HepG2 (cell line): ENCODE measurements around the gene HMGN4. TPM values are rescaled to one million over a fixed set of nuclear protein-coding genes. Genes with fewer than 3 reads are reported as not detected.

Source experiments
- DNMT3B ChIP-seq: conservative IDR thresholded peaks from 2 replicates; pipeline ENCODE4 v1.6.1; 2016; ENCODE audit warnings: missing biosample characterization, control low read depth
- EEA1 ChIP-seq: sonication (generic); formaldehyde crosslinking; IDR thresholded peaks from 2 replicates; pipeline ENCODE4 v1.5.1; 2020; ENCODE audit warnings: mild to moderate bottlenecking, missing genetic modification reagents, borderline replicate concordance
- FOXK2 ChIP-seq: fragments of 450-650 bp; IDR thresholded peaks from 2 replicates; pipeline ENCODE4 v1.6.1; 2016
- GABPB1 ChIP-seq: IDR thresholded peaks from 2 replicates; pipeline ENCODE4 v1.6.1; 2016; ENCODE audit warnings: mild to moderate bottlenecking, missing genetic modification reagents, moderate library complexity, missing compliant biosample characterization
- GATAD2A ChIP-seq: IDR thresholded peaks from 2 replicates; pipeline ENCODE4 v1.6.1; 2016
- MAZ ChIP-seq, 2 experiments: sonication (generic) in 1 of 2; formaldehyde crosslinking in 1 of 2; IDR thresholded peaks; 2 replicates each; pipeline versions ENCODE4 v1.5.0 to v1.6.1; 2012 to 2020; ENCODE audit warnings: low read depth in 2 of 2, mild to moderate bottlenecking in 2 of 2, borderline replicate concordance in 1 of 2, improper control_type of control experiment in 1 of 2, low read length in 1 of 2, missing genetic modification reagents in 1 of 2, moderate library complexity in 1 of 2
- PAX8 ChIP-seq: sonication (generic); formaldehyde crosslinking; IDR thresholded peaks from 2 replicates; pipeline ENCODE4 v1.8.0; 2022; ENCODE audit warnings: mild to moderate bottlenecking, missing genetic modification reagents, borderline replicate concordance
- PHF20 ChIP-seq: sonication (generic); formaldehyde crosslinking; IDR thresholded peaks from 2 replicates; pipeline ENCODE4 v1.5.0; 2020; ENCODE audit warnings: mild to moderate bottlenecking, missing genetic modification reagents
- ZNF143 ChIP-seq: sonication (generic); formaldehyde crosslinking; IDR thresholded peaks from 2 replicates; pipeline ENCODE4 v1.4.0; 2020; ENCODE audit warnings: missing genetic modification reagents
- ZNF230 ChIP-seq: sonication (generic); formaldehyde crosslinking; IDR thresholded peaks from 2 replicates; pipeline ENCODE4 v1.4.0; 2020; ENCODE audit warnings: mild to moderate bottlenecking, missing genetic modification reagents
- ZNF615 ChIP-seq: sonication (generic); formaldehyde crosslinking; IDR thresholded peaks from 2 replicates; pipeline ENCODE4 v1.5.0; 2020; ENCODE audit warnings: mild to moderate bottlenecking, missing genetic modification reagents, borderline replicate concordance
- ZNF670 ChIP-seq: sonication (generic); formaldehyde crosslinking; IDR thresholded peaks from 2 replicates; pipeline ENCODE4 v1.8.0; 2022; ENCODE audit warnings: mild to moderate bottlenecking, missing genetic modification reagents, borderline replicate concordance
- ZNF766 ChIP-seq: sonication (generic); formaldehyde crosslinking; IDR thresholded peaks from 2 replicates; pipeline ENCODE4 v1.5.0; 2020; ENCODE audit warnings: missing genetic modification reagents, borderline replicate concordance
- polyA plus RNA-seq, 8 experiments: library from polyadenylated mRNA; depleted of rRNA in 3 of 8; stranded (reverse) in 7 of 8; unstranded in 1 of 8; fragments of >200 nt; fragmentation: Illumina TruSeq in 4 of 8; extraction: Trizol in 4 of 8; gene quantifications; 2 replicates each; pipeline versions ENCODE4 v1.2.1 to v1.2.3, GENCODE V29; 2011 to 2016; ENCODE audit warnings: low read depth in 4 of 8, missing spikeins in 1 of 8, mixed read lengths in 1 of 8; ENCODE audit not compliant: insufficient read depth in 1 of 8
- total RNA-seq, 5 experiments: library from RNA; depleted of rRNA; stranded (reverse); fragments of >200 nt; fragmentation: Illumina TruSeq; extraction: Trizol; gene quantifications; 2 replicates each; pipeline ENCODE4 v1.2.3, GENCODE V29; 2016; ENCODE audit warnings: low read depth in 1 of 5
- TF ChIP-seq, protein P1 (sequence below): sonication (generic); formaldehyde crosslinking; IDR thresholded peaks from 2 replicates; pipeline ENCODE4 v1.4.0; 2020; ENCODE audit warnings: missing genetic modification reagents, borderline replicate concordance
- TF ChIP-seq, protein P2 (sequence below): sonication (generic); formaldehyde crosslinking; IDR thresholded peaks from 2 replicates; pipeline ENCODE4 v1.4.0; 2020; ENCODE audit warnings: mild to moderate bottlenecking, missing genetic modification reagents
- TF ChIP-seq, protein P3 (sequence below): sonication (generic); formaldehyde crosslinking; IDR thresholded peaks from 2 replicates; pipeline ENCODE4 v1.4.0; 2020; ENCODE audit warnings: missing genetic modification reagents
- TF ChIP-seq, protein P4 (sequence below): sonication (generic); formaldehyde crosslinking; IDR thresholded peaks from 2 replicates; pipeline ENCODE4 v1.9.0; 2022; ENCODE audit warnings: missing genetic modification reagents, mild to moderate bottlenecking, borderline replicate concordance
- TF ChIP-seq, protein P5 (sequence below): sonication (generic); formaldehyde crosslinking; IDR thresholded peaks from 2 replicates; pipeline ENCODE4 v1.5.0; 2020; ENCODE audit warnings: mild to moderate bottlenecking, missing genetic modification reagents, borderline replicate concordance

HMGN4 gene
- total and polyA plus RNA-seq, 2 of the 13 experiments (the other 11 are each of a cell fraction or from before 2014, with no cell fraction given), result 39.9 to 52.1 TPM

DNA sequence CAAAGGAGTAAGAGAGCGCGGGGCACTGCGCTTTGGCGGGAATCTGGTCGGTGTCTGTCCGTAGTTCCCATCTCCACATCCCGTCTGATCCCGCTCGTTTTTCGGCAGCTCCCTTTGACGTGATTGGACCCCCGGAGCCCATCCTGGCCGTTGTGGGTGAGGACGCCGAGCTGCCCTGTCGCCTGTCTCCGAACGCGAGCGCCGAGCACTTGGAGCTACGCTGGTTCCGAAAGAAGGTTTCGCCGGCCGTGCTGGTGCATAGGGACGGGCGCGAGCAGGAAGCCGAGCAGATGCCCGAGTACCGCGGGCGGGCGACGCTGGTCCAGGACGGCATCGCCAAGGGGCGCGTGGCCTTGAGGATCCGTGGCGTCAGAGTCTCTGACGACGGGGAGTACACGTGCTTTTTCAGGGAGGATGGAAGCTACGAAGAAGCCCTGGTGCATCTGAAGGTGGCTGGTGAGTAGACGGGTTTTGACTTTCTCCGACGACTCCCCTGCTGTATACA is 36.6 kb upstream of the HMGN4 start (continued):
- TF ChIP-seq, protein P1, sequence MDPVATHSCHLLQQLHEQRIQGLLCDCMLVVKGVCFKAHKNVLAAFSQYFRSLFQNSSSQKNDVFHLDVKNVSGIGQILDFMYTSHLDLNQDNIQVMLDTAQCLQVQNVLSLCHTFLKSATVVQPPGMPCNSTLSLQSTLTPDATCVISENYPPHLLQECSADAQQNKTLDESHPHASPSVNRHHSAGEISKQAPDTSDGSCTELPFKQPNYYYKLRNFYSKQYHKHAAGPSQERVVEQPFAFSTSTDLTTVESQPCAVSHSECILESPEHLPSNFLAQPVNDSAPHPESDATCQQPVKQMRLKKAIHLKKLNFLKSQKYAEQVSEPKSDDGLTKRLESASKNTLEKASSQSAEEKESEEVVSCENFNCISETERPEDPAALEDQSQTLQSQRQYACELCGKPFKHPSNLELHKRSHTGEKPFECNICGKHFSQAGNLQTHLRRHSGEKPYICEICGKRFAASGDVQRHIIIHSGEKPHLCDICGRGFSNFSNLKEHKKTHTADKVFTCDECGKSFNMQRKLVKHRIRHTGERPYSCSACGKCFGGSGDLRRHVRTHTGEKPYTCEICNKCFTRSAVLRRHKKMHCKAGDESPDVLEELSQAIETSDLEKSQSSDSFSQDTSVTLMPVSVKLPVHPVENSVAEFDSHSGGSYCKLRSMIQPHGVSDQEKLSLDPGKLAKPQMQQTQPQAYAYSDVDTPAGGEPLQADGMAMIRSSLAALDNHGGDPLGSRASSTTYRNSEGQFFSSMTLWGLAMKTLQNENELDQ (CRISPR knock-in tag), result no peak
- TF ChIP-seq, protein P2, sequence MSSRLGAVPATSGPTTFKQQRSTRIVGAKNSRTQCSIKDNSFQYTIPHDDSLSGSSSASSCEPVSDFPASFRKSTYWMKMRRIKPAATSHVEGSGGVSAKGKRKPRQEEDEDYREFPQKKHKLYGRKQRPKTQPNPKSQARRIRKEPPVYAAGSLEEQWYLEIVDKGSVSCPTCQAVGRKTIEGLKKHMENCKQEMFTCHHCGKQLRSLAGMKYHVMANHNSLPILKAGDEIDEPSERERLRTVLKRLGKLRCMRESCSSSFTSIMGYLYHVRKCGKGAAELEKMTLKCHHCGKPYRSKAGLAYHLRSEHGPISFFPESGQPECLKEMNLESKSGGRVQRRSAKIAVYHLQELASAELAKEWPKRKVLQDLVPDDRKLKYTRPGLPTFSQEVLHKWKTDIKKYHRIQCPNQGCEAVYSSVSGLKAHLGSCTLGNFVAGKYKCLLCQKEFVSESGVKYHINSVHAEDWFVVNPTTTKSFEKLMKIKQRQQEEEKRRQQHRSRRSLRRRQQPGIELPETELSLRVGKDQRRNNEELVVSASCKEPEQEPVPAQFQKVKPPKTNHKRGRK (CRISPR knock-in tag), result 0 out of 2 replicates have a peak, but pooled peaks have one; percentile 61
- TF ChIP-seq, protein P3, sequence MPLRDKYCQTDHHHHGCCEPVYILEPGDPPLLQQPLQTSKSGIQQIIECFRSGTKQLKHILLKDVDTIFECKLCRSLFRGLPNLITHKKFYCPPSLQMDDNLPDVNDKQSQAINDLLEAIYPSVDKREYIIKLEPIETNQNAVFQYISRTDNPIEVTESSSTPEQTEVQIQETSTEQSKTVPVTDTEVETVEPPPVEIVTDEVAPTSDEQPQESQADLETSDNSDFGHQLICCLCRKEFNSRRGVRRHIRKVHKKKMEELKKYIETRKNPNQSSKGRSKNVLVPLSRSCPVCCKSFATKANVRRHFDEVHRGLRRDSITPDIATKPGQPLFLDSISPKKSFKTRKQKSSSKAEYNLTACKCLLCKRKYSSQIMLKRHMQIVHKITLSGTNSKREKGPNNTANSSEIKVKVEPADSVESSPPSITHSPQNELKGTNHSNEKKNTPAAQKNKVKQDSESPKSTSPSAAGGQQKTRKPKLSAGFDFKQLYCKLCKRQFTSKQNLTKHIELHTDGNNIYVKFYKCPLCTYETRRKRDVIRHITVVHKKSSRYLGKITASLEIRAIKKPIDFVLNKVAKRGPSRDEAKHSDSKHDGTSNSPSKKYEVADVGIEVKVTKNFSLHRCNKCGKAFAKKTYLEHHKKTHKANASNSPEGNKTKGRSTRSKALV (CRISPR knock-in tag), result 0 out of 2 replicates have a peak, but pooled peaks have one; percentile 18
- TF ChIP-seq ZNF670 (CRISPR knock-in tag) (no peak), DNMT3B (CRISPR knock-in tag) (no peak), ZNF143 (CRISPR knock-in tag) (0 out of 2 replicates have a peak, but pooled peaks have one; percentile 24), PHF20 (CRISPR knock-in tag) (no peak), EEA1 (CRISPR knock-in tag) (no peak), GABPB1 (CRISPR knock-in tag) (peak; percentile 24; the same call in 1 of the 2 replicates), GATAD2A (CRISPR knock-in tag) (0 out of 2 replicates have a peak, but pooled peaks have one; percentile 5), ZNF230 (0 out of 2 replicates have a peak, but pooled peaks have one; percentile 23), ZNF766 (CRISPR knock-in tag) (no peak), ZNF615 (CRISPR knock-in tag) (no peak), MAZ (IDR thresholded peaks at IDR 0.05; ENCODE audit: borderline replicate concordance, low read depth, low read length) (no peak), MAZ (CRISPR knock-in tag; IDR thresholded peaks at IDR 0.05; ENCODE audit: low read depth) (0 out of 2 replicates have a peak, but pooled peaks have one; percentile 11), FOXK2 (no peak), PAX8 (CRISPR knock-in tag) (no peak)
- TF ChIP-seq, protein P4, sequence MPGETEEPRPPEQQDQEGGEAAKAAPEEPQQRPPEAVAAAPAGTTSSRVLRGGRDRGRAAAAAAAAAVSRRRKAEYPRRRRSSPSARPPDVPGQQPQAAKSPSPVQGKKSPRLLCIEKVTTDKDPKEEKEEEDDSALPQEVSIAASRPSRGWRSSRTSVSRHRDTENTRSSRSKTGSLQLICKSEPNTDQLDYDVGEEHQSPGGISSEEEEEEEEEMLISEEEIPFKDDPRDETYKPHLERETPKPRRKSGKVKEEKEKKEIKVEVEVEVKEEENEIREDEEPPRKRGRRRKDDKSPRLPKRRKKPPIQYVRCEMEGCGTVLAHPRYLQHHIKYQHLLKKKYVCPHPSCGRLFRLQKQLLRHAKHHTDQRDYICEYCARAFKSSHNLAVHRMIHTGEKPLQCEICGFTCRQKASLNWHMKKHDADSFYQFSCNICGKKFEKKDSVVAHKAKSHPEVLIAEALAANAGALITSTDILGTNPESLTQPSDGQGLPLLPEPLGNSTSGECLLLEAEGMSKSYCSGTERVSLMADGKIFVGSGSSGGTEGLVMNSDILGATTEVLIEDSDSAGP (CRISPR knock-in tag), result peak; percentile 71; the same call in 1 of the 2 replicates
- TF ChIP-seq, protein P5, sequence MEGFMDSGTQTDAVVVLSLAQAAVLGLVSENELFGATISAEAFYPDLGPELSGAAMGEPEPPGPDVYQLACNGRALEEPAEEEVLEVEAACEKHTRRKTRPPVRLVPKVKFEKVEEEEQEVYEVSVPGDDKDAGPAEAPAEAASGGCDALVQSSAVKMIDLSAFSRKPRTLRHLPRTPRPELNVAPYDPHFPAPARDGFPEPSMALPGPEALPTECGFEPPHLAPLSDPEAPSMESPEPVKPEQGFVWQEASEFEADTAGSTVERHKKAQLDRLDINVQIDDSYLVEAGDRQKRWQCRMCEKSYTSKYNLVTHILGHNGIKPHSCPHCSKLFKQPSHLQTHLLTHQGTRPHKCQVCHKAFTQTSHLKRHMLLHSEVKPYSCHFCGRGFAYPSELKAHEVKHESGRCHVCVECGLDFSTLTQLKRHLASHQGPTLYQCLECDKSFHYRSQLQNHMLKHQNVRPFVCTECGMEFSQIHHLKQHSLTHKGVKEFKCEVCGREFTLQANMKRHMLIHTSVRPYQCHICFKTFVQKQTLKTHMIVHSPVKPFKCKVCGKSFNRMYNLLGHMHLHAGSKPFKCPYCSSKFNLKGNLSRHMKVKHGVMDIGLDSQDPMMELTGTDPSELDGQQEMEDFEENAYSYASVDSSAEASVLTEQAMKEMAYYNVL, result no peak
